NK-92 (cell line): ENCODE measurements around the gene CLDN9.
A peak's percentile ranks its signal among the peaks of the same experiment; 100 is the strongest.

ENCODE experiments used
- DNase-seq: peaks from one replicate; lab custom pipeline; 2025; ENCODE audit not compliant: unreplicated experiment; lab: John Stamatoyannopoulos, UW

CLDN9 gene

DNA sequence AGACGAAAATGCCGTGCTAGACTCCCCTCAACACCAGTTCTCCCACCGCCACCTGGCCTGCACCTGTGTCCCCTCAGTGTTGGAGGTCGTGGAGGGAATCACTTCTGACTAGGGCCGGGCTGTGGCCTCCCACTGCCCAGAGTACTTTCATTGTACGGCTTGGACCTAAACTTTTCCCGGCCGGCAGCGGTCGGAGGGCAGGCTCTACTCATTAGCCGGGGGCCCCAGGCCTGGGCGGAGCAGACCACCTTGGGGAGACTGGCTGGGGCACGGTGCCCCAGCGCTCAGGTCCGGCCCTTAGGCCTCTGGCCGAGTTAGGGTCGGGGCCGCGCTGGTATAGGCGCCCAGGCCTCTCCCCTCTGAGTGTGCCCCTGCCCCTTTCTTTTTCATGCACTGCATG, 4.6 kb downstream of the CLDN9 start:
- DNase-seq: no peak

GRCh38 chr16:3017794-3018506, 5.2 kb downstream of the CLDN9 start, which contains the start of gene CLDN6:
TSS of gene CLDN6 (minus strand) at chr16:3018183. CDS start at chr16:3016021, 2,162 bp downstream.
- no peak for DNase-seq

DNA sequence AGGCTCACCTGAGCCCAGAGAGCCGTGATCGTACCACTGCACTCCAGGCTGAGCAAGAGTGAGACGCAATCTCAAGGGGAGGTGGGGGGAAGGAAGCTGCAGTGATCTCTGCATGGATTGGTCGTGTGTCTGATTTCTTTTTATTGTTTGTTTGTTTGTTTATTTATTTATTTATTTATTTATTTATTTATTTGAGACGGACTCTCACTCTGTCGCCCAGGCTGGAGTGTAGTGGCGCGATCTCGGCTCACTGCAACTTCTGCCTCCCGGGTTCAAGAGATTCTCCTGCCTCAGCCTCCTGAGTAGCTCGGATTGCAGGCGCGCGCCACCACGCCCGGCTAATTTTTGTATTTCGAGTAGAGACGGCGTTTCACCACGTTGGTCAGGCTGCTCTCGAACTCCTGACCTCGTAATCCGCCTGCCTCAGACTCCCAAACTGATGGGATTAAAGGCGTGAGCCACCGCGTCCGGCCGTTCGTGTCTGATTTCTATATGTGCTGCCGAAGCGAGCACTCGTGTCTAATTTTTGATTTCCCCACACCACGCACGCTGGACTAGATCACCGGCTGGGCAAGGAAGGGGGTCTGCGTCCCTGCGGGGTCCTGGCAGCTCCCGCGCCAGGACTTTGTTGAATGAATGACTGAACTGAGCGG, 7.0 kb downstream of the CLDN9 start:
- no peak for DNase-seq

DNA sequence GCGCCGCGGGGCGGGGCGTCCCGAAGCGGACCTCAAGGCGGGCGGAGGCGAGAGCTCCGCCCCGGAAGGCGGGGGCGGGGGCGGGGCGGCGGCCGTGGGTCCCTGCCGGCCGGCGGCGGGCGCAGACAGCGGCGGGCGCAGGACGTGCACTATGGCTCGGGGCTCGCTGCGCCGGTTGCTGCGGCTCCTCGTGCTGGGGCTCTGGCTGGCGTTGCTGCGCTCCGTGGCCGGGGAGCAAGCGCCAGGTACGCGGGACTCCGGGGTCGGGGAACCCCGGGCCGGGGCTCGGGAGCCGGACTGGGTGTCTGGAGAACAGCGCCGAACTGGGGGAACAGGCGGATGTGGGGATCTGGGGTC, 7.5 kb downstream of the CLDN9 start, which contains the start of gene TNFRSF12A:
TSS of gene TNFRSF12A (plus strand) at position 122 of the 357 bp plus-strand sequence. CDS start at position 152, 30 bp downstream.
- DNase-seq: no peak

DNA sequence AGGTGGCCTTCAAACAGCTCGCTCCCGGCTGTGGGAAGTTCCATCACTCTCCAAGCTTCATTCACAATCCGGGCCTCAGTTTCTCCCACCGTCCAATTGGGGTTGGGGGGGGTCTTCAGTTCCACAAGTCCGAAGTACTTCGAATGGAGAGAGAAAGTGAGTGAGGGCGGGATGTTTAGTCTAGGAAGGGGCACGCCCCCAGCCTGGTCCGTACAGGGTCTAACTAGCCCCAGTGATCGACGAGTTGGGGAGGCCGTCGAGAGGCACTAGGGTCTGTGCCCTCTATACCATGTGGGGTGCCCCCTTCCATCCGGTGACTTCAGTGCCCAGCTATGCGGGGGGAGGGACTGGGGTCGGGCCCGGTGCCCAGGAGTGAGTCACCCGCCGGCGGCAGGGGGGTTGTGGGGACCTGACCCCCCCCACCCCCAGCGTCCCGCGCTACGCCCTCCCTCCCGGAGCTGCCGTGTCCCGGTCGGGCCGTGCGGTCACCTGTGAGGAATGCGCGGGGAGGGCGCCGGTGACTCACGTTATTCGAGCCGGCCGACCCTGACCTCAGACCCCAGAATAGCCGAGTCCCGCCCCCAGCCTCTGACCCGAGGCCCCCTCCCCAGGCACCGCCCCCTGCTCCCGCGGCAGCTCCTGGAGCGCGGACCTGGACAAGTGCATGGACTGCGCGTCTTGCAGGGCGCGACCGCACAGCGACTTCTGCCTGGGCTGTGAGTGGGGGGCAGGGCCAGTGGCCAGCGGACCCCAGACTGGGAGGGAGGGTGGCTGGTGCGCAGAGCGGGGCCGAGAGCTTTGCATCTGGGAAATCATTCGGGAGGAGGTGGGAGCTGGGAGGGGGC, 8.1 kb downstream of the CLDN9 start:
- DNase-seq: no peak

DNA sequence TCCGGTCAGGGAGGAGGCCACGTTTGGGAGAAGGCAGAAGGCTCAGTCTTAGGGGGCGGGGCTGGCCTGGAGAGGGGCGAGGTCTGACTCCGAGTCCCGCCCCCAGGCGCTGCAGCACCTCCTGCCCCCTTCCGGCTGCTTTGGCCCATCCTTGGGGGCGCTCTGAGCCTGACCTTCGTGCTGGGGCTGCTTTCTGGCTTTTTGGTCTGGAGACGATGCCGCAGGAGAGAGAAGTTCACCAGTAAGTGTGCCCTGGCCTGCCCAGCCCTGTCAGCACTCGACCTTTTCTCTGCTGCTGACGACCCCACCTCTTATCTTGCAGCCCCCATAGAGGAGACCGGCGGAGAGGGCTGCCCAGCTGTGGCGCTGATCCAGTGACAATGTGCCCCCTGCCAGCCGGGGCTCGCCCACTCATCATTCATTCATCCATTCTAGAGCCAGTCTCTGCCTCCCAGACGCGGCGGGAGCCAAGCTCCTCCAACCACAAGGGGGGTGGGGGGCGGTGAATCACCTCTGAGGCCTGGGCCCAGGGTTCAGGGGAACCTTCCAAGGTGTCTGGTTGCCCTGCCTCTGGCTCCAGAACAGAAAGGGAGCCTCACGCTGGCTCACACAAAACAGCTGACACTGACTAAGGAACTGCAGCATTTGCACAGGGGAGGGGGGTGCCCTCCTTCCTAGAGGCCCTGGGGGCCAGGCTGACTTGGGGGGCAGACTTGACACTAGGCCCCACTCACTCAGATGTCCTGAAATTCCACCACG, 8.9 kb downstream of the CLDN9 start:
- DNase-seq: no peak

DNA sequence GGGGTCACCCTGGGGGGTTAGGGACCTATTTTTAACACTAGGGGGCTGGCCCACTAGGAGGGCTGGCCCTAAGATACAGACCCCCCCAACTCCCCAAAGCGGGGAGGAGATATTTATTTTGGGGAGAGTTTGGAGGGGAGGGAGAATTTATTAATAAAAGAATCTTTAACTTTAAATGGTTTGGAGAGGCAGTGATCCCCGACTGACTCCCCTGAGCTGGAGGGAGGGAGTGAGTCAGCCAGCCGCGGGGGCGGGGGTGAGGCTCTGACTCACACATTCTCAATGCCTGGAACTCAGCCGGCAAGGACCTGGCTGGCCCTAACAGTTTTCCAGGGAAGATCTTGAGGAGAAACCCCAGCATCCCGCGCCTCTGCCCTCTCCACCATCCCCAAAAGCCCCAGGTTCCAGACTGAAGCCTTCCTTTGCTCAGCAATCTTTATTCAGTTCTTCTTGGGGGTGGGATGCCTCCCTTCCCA, 9.5 kb downstream of the CLDN9 start:
- DNase-seq: no peak

GRCh38 chr16:3022684-3023414, 10.1 kb downstream of the CLDN9 start:
- no peak for DNase-seq

GRCh38 chr16:3023415-3023668, 10.6 kb downstream of the CLDN9 start:
- DNase-seq: no peak

DNA sequence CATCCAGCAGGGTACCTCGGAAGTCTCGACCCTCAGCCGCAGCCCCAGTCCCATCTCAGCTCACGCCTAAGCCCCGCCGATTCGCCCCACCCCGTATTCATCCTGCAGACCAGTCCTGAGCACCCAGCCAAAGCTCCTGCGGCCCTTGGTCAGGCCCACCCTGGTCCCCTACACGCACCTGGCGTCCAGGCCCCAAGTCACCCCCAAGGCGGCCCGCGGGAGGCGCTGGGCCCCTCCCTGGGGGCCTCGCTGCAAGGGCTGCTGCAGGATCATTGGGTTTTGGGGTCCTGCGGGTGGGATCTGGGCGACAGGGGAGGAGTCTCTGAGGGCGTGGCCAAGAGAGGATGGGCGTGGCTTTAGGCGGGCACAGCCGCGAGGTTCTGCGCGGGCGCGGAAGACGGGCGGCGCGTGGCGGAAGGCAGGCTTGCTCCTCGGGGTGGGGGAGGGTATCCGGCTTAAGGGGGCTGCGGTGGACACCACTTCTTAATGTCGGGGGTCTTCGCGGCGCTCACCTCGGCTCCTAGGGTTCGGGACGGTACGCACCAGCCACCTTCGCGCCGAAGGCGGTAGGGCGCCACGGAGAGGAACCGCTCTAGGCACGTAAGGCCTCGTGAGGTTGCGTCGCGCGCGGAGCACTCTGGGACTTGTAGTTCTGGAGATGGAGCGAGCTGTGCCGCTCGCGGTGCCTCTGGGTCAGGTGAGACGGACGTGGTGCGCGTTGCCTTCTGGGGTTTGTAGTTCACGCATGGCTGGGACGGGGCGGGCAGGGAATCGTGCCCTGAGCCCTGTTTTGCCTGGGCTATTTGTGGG, 11.2 kb downstream of the CLDN9 start, which contains the start of the genes HCFC1R1 and THOC6:
TSS of gene HCFC1R1 (minus strand) at position 274 of the 810 bp plus-strand sequence. CDS start at position 273, 1 bp downstream.
TSS of gene THOC6 (plus strand) at position 367 of the 810 bp plus-strand sequence. CDS start at position 659, 292 bp downstream.
- peak; percentile 65 for DNase-seq

GRCh38 chr16:3025032-3026002, 12.6 kb downstream of the CLDN9 start:
- DNase-seq: no peak

DNA sequence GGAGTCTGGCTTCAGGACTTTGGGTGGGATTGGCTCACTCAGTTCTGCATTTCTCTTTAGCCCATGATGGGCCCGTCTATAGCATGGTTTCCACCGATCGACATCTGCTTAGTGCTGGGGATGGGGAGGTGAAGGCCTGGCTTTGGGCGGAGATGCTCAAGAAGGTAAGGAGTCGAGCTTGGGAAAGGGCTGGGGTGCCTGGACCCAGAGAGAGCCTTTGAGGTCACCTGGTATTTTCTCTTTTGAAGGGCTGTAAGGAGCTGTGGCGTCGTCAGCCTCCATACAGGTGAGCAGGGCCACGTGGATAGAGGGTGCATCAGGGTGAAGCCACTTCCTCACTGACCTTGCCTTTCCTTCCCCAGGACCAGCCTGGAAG, 13.3 kb downstream of the CLDN9 start:
- no peak for DNase-seq

DNA sequence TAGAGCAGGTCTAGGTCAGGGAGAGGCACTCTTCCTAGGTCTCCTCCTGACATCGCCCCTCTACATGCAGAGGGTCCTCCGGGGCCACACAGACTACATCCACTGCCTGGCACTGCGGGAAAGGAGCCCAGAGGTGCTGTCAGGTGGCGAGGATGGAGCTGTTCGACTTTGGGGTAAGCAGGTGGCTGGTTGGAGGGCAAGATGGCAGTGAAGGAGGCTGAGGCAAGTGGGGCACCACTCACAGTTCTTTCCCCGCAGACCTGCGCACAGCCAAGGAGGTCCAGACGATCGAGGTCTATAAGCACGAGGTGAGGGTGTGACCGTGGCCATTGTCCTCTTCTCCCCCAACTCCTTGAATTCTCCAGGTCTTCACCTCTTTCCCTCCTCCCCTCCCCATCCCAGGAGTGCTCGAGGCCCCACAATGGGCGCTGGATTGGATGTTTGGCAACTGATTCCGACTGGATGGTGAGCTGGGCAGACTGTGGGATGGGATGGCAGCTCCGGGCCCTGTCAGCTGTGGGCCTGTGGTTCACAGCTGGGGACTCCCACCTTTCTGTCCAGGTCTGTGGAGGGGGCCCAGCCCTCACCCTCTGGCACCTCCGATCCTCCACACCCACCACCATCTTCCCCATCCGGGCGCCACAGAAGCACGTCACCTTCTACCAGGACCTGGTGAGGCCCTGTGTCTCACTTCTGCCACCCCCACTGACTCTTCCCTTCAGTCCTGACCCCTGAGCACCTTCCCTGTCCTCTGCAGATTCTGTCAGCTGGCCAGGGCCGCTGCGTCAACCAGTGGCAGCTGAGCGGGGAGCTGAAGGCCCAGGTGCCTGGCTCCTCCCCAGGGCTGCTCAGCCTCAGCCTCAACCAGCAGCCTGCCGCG, 14.1 kb downstream of the CLDN9 start:
- DNase-seq: no peak

DNA sequence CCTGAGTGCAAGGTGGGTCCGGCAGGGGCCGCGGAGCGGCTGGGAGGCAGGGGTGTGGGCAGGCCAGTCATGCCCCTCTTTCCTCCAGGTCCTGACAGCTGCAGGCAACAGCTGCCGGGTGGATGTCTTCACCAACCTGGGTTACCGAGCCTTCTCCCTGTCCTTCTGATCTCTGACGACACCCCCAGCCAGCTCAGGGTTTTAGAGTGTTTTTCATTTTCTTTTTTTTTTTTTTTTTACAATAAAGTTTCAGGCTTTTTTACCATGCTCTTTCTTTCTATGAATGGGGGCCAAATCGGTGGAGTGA, 14.7 kb downstream of the CLDN9 start:
- no peak for DNase-seq

- peak; percentile 41 for DNase-seq
Observed at GRCh38 chr16:3027983-3028715, 15.4 kb downstream of the CLDN9 start.

DNA sequence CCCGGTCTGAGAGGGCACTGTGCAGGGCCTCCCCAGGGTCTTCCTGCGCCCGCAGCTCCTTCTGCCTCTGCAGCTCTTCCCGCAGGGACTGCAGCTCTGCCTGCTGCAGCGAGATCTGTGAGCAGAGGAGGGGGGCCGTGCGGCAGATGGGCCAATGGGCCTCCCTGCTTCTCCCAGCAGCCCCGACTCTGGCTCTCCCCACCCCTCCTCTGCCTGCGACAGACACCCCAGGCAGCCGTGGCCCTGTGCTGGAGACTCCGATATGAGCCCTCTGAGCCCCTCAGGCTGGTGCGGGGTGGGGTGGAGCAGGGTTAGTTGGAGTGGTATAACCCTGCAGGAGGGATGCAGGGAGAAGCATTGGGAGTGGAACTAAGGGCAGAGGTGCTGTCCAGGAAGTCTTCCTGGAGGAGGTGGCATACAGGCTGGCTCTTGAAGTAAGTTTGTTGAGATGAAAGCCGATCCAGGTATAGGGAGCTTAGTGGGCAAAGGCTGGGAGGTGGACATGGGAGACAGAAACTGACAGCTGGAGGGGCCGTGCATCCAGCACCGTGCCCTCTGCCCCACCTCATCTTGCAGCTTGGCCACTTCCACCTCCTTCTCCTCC, 16.1 kb downstream of the CLDN9 start:
- no peak for DNase-seq
